ENCODE data around the gene CTRB1. TPM values are rescaled to one million over a fixed set of nuclear protein-coding genes. Genes with fewer than 3 reads are reported as not detected.

Gene CTRB1
- total and polyA plus RNA-seq, 2 of the 8 experiments (the other 6 are each of a cell fraction or from before 2014, with no cell fraction given): not detected

DNA sequence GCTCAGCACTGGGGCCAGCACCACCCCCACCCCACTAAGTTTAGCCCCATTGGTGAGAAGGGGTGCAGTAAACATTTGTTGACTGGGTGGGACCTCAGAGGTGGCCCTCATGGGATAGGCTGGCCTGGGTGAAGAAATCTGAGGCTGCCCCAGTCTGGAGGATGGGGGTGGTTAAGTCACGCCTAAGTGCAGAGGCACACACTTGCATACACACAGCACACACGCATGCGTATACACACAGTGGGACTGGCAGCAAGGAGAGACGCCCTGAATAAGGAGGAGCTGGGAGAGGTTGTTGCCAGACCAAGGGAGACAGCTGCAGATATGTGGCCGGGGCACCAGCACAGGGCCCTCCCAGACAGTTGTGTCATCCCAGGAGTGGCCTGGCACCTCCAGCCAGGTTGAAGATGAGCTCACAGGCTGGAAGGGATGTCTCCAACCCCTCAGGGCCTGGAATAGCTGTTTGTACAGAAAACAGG lies 35.6 kb downstream of the CTRB1 start:
- Histone ChIP-seq H3K27ac (ENCODE audit: low read depth, low read length) (peak overlapping the region; percentile 72), H3K56ac (replicated peaks; ENCODE audit: insufficient read length, low read depth, low read length) (peak overlapping the region; percentile 22), H3K4ac (replicated peaks; ENCODE audit: insufficient read length, low read depth, low read length) (peak overlapping the region; percentile 97), H3K23ac (ENCODE audit: insufficient read length) (no peak overlapping the region), H3K14ac (ENCODE audit: insufficient read length) (no peak overlapping the region), H2BK120ac (replicated peaks; ENCODE audit: low read depth, low read length) (peak overlapping the region; percentile 97), H3K9ac (replicated peaks in 1 of 4; ENCODE audit: extremely low read depth in 1 of 4, low read depth in 3 of 4, low read length in 3 of 4) (peak overlapping the region in 2 of 4 experiments; percentile 20 to 57; a peak in 4 of 7 replicates), H4K5ac (ENCODE audit: insufficient read length, low read depth, low read length) (peak overlapping the region; percentile 61), H2BK5ac (ENCODE audit: low read depth, low read length) (peak overlapping the region; percentile 99), H3K4me1 (replicated peaks in 1 of 4; ENCODE audit: control insufficient read depth in 3 of 4, insufficient read depth in 4 of 4, low read length in 3 of 4) (peaks cover 13 to 67% (median 56%) of the 10 kb centered on the region in 4 experiments), H4K91ac (replicated peaks; ENCODE audit: insufficient read length, low read length) (peak overlapping the region; percentile 97), H3K18ac (ENCODE audit: extremely low read depth, low read length) (peak overlapping the region; percentile 86), H3K79me1 (ENCODE audit: low read depth, low read length) (peaks cover 36% of the 10 kb centered on the region), H3K4me2 (ENCODE audit: insufficient read depth in 1 of 2, low read depth in 2 of 2, low read length in 2 of 2) (peak overlapping the region; percentile 43 to 76), H3K27me3 (replicated peaks in 1 of 4; ENCODE audit: control insufficient read depth in 3 of 4, extremely low read depth in 1 of 4, insufficient read depth in 3 of 4, low read length in 3 of 4) (no peaks in the 10 kb centered on the region; a peak in 1 of 7 replicates), H2BK15ac (ENCODE audit: low read length) (no peak overlapping the region; the same call in 1 of the 2 replicates), H3K36me3 (ENCODE audit: control insufficient read depth in 2 of 4, insufficient read depth in 4 of 4, low read length in 3 of 4) (no peaks in the 10 kb centered on the region), H4K20me1 (replicated peaks in 1 of 2; ENCODE audit: control insufficient read depth in 1 of 2, insufficient read depth in 2 of 2, low read length in 2 of 2) (peaks cover 12 to 22% of the 10 kb centered on the region in 2 experiments), H2BK12ac (ENCODE audit: low read depth, low read length) (peak overlapping the region; percentile 99), H2AK5ac (ENCODE audit: low read depth, low read length) (peak overlapping the region; percentile 99), H3K79me2 (ENCODE audit: control insufficient read depth in 1 of 2, insufficient read depth in 2 of 2, low read length in 2 of 2) (peaks cover 10 to 75% of the 10 kb centered on the region in 2 experiments), H3K4me3 (ENCODE audit: extremely low read depth in 1 of 4, insufficient read depth in 2 of 4, low read depth in 3 of 4, low read length in 4 of 4) (peak overlapping the region in 1 of 4 experiments; percentile 25; a peak in 1 of 8 replicates), H2BK20ac (ENCODE audit: low read length) (peak overlapping the region; percentile 94), H2AFZ (ENCODE audit: low read length) (no peak overlapping the region), H3K23me2 (ENCODE audit: low read depth, low read length) (peaks cover 14% of the 10 kb centered on the region; the same call in 1 of the 2 replicates), H3K9me3 (ENCODE audit: insufficient read depth in 2 of 2, low read depth in 1 of 2, low read length in 1 of 2) (no peaks in the 10 kb centered on the region), H4K8ac (ENCODE audit: extremely low read depth, insufficient read depth, low read length) (peak overlapping the region; percentile 58; the same call in 1 of the 2 replicates)
- FAIRE-seq: peak; percentile 52
- no peak for DNase-seq (ENCODE audit: low read depth in 1 of 2, low spot score in 2 of 2)
- CTCF ChIA-PET (ENCODE audit: partially characterized antibody): interaction anchor here (0.9 to 15.7 kb wide), 17 partner anchors 9 to 211 kb away, joined by 3 to 236 read pairs (median 6); partner anchors contain the start of gene TMEM170A
- POLR2A ChIA-PET (ENCODE audit: partially characterized antibody): interaction anchor here (0.6 to 16.2 kb wide), 11 partner anchors 10 to 337 kb away, joined by 3 to 375 read pairs (median 5); partner anchors contain the start of gene CFDP1
- 54% methylated on average over 5 of the region's 5 CpGs; no CpG with 5 or more reads in 1 of the 2 experiments for WGBS, 2 experiments (ENCODE audit: extremely low coverage in 1 of 2, insufficient coverage in 1 of 2, insufficient read length in 1 of 2, insufficient replicate concordance in 2 of 2, low coverage in 1 of 2, low lambda C conversion rate in 2 of 2, missing lambda C conversion rate in 1 of 2)
- TF ChIP-seq TCF12 (IDR thresholded peaks at IDR 0.05; ENCODE audit: low read depth, low read length): no peak
